Measurements from ENCODE around the gene BATF3.
A peak's percentile ranks its signal among the peaks of the same experiment; 100 is the strongest.

Gene BATF3

GRCh38 chr1:212702672-212703071 is 3.0 kb upstream of the BATF3 start:
- peak in 1 of 6 experiments; percentile 3 for DNase-seq

DNA sequence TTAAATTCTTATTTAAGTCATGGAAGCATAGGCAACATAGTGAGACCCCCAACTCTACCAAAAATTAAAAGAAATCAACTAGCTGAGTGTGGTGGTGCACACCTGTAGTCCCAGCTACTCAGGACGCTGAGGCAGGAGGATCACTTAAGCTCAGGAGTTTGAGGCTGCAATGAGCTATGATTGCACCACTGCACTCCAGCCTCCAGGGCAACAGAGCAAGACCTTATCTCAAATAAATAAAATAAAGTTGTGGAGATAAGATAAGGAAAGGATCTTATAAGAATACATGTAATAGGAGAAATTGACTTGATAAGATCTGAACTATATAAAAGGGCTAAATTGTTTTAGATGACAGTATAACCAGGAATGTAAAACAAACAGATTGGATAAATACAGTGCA is 2.3 kb upstream of the BATF3 start:
- DNase-seq: no peak

- peak in 3 of 6 experiments; percentile 16 to 30 (median 26) for DNase-seq
These were observed 1.5 kb upstream of the BATF3 start for GRCh38 chr1:212700892-212701819.

GRCh38 chr1:212700223-212700891 is 717 bp upstream of the BATF3 start:
- DNase-seq: peak; percentile 14 to 52 (median 37)

DNA sequence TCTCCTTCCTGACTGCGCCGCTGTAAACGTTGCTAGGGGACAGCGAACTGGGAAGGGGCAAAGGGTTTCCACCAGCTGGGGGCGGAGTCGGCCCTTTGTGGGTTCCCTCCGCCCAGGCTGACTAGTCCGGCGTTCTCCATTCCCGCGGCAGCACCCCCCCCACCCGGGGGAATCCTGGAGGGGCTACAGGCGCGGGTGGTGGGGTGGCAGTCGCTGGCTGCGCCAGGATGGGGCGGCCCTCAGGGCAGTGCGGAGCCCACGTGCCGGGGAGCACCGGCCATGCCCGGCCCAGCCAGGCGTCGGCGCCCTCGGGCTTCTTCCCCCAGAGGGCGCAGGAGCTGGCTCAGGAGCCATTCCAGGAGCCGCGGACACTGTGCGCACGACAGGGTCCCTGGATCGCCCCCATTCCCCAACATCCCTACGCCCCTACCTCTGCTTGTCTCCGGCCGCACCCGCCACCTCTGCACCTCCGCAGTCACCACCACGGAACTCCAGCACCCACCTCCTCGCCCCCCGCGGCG is 476 bp downstream of the BATF3 start:
- DNase-seq: peak in 5 of 6 experiments; percentile 9 to 57 (median 33)

- DNase-seq: no peak
These were observed 1.1 kb downstream of the BATF3 start for GRCh38 chr1:212698467-212699103.

- no peak for DNase-seq
These were observed 2.8 kb downstream of the BATF3 start for GRCh38 chr1:212696721-212697331.

DNA sequence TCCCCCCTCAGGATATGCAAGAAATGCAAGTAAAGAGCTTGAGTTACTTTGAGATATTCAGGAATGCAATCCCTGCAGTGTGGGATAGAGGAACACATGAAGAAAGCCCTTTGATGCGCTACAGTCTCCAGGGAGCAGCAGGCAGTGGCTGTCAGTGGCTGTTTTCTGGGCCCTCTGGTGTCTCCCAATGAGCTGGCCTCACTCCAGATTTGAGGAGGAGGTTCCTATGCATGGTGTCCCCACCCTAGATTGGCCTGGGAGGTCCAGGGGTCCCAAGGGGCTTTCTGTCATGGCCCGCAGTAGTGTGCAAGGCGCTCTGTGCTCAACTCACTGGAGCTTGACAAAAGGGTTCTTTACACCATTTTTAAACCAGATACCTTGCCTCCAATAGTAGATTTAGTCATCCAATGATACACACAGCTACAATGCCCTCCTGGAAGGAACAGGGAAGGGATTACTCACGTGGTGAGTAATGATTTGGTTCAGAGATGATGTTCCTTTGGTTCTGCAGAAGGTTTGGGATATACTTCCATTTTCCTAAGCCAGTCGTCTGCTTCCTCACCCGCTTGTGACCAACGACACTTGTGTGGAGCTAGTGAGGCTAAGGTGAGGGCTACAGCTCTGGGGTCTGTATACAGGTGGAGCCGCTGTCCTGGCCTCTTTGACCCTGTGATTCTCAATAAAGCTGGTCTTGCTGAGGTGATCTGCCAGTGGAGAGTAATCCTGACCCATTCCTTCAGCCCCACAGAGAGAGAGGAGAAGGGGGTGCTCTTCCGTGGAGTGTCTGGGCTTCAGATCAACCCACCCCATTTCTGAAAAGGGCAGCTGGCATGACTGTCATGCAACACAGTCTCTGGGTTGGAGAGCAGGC is 6.6 kb downstream of the BATF3 start:
- no peak for DNase-seq

DNA sequence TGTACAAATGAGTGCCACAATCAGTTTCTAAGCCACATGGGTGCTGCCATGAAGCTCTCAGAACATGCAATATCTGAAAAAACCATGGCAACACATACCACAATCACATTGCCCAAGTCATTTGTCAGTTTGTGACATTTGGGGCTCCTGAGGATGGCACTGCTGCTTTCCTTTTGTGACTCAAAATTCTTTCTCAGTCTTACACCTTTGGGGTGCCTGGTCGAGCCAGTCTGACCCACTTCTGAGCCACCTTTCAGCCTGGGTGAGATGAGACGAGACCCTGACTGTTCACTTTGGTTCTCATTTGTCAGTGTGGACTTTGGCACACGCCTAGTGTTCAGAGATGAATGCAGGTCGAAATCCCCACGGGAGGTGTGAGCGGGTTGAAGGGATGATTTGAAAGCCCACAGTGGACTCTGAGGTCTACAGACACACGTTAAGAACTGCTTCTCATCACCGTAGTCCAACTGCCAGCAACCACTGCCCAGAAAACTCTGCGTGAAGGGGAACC is 8.0 kb downstream of the BATF3 start:
- DNase-seq: no peak

DNA sequence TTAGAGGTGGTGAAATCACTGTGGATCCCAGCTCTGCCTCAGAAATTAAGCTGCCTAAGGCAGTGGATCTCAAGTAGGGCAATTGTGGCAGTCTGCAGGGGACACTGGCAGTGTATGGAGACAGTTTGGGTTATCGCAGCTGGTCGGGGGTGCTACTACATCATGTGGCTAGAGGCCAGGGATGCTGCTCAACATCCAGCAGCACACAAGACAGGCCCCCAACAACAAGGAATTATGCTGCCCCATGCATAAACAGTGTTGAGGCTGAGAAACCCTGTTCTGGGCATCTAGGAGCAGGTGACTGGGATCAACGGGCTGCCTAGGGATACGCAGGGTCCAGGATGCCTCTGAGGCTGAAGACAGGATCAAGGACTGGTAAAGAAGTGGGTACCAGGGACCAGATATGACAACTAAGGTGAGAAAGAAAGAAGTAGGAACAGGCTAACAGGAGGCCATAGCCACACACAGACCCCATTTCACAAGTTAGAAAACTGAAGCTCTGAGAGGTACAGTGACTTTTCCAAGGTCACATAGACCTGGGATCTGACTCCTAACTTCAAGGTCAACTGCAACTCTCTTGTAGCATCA is 8.7 kb downstream of the BATF3 start:
- no peak for DNase-seq

DNA sequence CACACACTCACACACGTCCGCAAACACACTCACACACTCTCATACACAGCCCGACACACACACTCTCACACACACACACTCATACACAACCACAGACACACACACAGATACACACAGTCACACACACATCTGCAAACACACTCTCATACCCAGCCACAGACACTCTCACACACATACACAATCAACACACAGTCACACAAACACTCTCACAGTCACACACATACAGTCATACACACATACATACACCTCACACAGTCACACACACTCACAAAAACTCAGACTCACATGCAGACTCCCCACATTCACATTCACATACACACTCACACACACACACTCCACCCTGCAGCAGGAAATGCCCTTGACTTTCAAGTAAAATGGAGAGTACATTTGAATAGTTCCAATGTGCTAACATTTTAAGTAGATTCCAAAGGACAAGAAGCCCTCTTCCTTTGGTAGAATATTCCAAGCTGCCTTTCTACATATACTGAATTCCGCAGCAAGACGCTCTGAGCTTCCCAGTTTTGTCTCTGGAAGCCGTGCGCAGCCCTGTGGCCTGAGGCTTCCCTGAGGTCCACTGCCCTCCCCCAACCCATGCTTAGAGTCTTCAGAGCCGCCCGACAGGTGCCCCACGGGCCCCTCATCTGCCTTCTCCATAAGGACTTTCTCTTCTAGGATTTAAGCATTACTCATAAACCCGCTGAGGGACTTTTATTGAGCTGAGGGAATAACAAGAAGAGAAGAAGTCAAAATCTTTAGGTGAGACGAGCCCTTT is 9.7 kb downstream of the BATF3 start:
- no peak for DNase-seq

DNA sequence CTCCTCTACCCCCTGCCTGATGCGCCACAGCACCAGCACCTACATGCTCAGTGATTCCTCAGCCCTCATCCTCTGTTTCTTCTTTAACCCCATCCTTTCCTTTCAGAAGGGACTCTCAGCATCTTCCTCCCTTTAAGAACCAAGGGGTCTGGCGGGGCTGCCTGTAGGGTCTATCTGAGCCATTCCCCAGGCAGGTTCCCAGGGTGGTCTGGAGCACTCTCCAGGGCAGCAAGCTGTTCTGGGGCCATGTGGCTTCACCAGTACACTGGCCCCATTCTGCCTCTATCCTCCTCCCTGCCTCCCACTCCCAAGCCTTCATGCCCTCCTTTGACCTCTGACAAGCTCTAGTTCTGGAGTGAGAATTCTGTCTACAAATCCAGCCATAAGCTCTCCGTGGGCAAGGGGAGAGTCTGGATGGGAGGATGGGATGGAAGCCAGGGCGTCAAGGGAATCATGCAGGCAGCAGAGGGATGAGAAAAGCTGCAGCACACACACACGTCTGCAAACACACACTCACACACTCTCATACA is 10.4 kb downstream of the BATF3 start:
- DNase-seq: no peak

- DNase-seq: no peak
These were observed 11.1 kb downstream of the BATF3 start for GRCh38 chr1:212688341-212689047.

GRCh38 chr1:212687811-212688210 is 11.8 kb downstream of the BATF3 start:
- no peak for DNase-seq

DNA sequence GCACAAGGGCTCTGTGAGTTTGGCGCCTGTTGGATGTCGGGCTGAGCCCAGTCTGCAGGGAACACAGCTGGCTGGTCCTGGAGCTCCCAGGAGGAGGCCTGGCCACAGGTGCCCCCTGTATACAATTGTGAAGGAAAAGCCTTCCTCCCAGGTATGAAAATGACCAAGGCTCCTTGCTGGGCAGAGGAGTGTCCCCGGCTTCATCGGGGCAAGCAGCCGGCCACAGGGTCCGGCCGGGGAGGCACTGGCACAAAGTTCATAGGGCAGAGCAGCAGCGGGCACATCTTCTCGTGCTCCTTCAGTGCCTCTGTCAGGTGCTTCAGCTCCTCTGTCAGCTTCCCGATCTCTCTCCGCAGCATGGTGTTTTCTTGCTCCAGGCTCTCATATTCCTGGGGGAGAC is 13.0 kb downstream of the BATF3 start:
- no peak for DNase-seq

- DNase-seq: no peak
These were observed 13.6 kb downstream of the BATF3 start for GRCh38 chr1:212686069-212686468.

- DNase-seq: no peak
These were observed 14.2 kb downstream of the BATF3 start for GRCh38 chr1:212685429-212685828.

DNA sequence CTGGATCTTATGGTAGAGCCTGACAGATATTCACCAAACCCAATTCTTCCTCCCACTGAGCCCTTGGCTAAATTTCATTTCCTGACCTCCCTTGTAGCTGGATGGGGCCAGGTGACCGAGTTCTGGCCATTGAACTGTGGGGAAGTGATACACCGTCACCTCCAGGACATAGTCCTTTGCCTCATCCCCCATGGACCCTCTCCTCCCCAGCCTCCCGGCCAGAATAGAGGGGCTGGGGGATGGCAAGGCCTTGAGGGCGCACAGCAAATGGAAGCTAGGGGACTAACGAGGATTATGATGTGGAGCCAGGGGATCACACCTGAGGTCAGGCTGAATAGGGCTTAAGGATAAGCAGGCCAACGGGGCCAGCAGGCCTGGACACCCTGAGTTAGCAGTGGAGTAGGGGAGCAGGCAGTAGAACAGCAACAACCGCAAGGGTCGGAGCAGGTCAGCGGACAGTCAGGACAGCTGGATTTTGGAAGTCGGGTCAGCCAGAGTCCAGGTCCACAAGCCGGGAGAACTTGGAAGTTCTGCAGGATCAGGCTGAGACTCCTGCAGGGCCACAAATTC is 15.0 kb downstream of the BATF3 start:
- DNase-seq: no peak

DNA sequence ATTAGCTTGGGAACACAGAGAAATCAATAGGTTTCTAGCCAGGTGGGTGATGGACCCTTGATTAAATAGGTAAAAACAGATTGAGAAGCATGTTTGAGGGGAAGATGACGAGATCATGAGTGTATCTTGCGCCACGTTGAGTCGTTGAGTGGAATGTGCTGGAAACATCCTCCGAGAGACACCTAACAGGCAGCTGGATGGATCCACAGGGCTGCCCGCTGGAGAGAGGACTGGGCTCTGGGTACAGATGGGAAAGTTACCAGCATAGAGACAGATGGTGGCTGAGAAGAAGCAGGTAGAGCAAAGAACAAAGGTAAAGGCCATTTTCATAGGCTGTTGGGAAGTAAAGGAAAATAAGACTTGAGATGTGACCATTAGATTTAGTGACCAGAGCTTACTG is 15.6 kb downstream of the BATF3 start:
- DNase-seq: no peak
